ENCODE data around the gene FER.
"Not testable (repeated sequence)": the region's sequence is repeated elsewhere in the genome, so short reads cannot be mapped to it uniquely, and the experiment has no call there.

Gene FER

GRCh38 chr5:108957333-108957732, 209.6 kb downstream of the FER start:
- DNase-seq (ENCODE audit: low read depth): no peak

- no peak for DNase-seq (ENCODE audit: low read depth)
These were observed 219.2 kb downstream of the FER start for GRCh38 chr5:108966910-108967309.

DNA sequence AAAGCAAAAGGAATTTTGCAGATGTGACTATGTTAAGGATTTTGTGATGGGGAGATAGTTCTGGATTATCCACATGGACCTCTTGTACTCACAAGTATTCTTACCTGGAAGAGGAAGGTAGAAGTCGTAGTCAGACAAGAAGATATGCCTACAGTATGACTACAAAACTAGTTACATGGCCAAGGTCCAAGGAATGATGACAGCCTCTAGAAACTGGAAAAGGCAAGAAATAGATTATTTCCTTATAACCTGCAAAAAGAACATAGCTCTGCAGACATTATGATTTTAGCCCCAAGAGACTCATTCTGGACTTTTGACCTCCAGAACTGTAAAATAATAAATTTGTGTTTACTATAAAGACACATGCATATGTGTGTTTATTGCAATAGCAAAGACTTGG, 226.9 kb downstream of the FER start:
- no peak for DNase-seq (ENCODE audit: low read depth)

DNA sequence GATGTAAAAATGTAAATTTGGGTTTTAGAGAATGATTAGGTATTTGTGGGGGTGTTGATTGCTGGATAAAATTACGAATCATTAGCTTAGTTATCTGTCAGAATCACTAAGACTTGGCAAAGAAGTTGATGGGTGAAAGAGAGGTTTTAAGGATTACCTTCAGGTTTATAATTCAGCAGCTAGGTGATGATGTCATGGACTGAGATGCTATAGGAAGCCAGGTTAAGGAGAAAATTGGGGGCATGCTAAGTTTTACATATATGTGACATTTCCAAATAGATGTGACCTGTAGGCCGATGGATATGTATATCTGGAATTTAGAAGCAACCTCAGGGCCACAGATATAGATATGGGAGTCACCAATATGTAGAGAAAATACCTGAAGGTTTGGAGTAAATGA, 228.0 kb downstream of the FER start:
- DNase-seq (ENCODE audit: low read depth): no peak

DNA sequence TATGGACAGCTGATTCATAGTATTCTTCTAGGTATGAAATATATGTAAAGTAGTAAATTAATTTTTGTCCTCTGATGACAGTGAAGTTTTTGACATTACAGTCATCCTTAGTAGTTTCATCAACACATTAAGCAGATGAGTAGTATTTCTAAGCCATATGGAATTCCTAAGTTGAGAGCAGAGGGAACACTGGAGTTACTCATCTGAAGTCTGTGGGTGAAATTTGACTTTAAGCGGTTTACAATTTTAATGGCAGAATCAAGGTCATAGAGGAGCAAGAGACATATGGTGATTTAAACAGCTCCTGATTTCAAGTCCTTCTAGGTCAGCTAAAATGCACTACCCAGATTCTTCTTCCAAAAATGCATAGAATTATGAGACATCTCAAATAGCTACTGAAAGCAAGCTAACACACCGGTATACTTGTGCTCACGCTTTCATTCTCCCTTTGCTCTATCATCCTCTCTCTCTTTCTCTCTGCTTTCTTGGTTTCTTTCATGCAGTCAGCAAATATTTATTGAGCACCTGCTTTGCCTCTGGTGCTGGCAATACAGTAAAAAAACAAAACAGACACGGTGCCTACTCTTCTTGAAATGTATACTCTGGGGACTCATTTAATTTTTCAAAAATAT, 235.9 kb downstream of the FER start:
- DNase-seq (ENCODE audit: low read depth): peak; percentile 11

DNA sequence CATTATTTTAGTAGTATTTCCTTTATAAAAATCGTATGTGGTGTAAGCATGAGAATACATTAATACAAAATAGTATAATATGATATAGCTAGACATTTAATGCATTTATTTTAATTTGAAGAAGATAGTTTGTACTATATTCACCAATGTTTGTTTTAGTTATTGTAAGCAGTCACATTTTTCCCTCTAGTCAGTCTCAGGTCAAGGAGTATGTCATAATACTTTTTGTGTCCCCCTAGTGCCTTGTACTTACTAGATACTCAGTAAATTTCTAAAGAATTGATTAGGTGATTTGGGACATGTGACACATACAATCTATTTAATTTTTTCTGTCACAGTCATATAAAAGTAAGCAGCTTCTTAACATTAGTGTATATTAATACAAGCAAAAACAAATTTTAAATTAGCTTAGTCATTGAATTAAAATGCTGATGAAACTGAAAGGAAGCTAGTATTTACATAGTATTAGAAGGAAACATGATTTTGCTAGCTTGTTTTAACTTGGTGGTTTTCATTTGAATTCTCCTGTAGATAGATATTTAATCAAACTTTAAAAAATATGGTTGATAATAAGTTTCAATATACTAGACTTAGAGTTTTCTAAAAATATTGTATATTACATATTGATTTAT, 242.2 kb downstream of the FER start:
- no peak for DNase-seq (ENCODE audit: low read depth)

DNA sequence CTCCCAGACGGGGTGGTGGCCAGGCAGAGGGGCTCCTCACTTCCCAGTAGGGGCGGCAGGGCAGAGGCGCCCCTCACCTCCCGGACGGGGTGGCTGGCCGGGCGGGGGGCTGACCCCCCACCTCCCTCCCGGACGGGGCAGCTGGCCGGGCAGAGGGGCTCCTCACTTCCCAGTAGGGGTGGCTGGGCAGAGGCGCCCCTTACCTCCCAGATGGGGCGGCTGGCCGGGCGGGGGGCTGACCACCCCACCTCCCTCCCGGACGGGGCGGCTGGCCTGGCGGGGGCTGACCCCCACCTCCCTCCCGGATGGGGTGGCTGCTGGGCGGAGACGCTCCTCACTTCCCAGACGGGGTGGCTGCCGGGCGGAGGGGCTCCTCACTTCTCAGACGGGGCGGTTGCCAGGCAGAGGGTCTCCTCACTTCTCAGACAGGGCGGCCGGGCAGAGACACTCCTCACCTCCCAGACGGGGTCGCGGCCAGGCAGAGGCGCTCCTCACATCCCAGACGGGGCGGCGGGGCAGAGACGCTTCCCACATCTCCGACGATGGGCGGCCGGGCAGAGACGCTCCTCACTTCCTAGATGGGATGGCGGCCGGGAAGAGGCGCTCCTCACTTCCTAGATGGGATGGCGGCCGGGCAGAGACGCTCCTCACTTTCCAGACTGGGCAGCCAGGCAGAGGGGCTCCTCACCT, 244.8 kb downstream of the FER start:
- DNase-seq (ENCODE audit: low read depth): not testable (repeated sequence)

DNA sequence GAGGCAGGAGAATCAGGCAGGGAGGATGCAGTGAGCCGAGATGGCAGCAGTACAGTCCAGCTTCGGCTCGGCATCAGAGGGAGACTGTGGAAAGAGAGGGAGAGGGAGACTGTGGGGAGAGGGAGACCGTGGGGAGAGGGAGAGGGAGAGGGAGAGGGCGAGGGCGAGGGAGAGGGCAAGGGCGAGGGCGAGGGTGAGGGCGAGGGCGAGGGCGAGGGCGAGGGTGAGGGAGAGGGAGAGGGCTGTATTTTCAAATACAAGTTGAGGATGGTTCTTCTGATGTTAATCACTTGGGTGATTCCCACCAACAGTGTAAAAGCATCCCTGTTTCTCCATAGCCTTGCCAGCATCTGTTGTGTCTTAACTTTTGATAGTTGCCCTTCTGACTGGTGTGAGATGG, 245.7 kb downstream of the FER start:
- DNase-seq (ENCODE audit: low read depth): not testable (repeated sequence)

- DNase-seq (ENCODE audit: low read depth): no peak
These were observed 250.0 kb downstream of the FER start for GRCh38 chr5:108997720-108998119.

DNA sequence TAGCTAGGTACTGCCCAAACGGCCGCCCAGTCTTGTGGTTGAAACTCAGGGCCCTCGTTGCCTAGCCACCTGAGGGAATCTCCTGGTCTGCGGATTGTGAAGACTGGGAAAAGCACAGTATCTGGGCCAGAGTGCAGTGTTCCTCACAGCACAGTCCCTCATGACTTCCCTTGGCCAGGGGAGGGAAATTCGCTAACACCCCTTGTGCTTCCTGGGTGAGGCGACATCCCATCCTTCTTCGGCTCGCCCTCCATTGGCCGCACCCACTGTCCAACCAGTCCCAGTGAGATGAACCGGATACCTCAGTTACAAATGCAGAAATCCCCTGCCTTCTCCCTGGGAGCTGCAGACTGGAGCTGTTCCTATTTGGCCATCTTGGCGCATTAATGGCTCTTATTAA, 250.5 kb downstream of the FER start:
- DNase-seq (ENCODE audit: low read depth): no peak

- no peak for DNase-seq (ENCODE audit: low read depth)
These were observed 256.2 kb downstream of the FER start for GRCh38 chr5:109003928-109004327.

GRCh38 chr5:109005297-109006009, 257.8 kb downstream of the FER start:
- no peak for DNase-seq (ENCODE audit: low read depth)

- no peak for DNase-seq (ENCODE audit: low read depth)
These were observed 258.4 kb downstream of the FER start for GRCh38 chr5:109006129-109006528.

DNA sequence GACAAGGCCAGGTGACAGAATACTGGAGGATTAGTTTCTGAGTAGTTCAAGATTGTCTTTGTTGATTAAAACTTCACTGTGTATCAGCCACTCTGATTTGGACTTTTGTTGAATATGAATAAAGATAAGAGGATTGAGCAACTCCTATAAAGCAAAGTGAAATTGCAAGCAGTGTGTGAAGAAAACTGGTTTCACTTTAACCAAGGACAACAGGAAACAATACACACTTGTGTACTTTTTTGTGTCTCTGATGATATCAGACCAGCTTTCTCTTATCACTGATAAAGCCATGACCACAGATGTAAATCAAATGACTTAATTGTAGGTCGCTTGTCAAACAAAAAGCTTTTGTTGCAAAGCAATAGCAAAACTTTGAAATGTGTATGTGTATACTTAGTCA, 268.6 kb downstream of the FER start:
- no peak for DNase-seq (ENCODE audit: low read depth)

DNA sequence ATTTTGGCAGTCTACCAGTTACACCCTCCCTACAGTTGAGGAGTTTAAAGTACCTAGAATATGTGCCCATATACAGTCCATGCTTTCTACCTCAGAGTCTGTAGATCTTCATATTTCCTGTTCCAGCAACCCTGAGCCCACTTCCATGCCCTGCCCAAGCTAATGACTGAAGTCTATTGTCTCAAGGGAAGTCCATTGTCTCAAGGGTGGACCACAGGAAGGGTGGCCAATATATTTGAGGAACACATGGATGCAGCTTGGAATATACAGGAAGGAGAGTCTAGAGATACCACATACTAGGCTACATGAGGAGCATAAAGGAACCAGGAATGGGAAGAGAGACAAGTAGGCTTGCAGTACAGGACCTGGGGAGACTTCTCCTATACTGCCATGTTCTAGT, 274.4 kb downstream of the FER start:
- DNase-seq (ENCODE audit: low read depth): no peak

DNA sequence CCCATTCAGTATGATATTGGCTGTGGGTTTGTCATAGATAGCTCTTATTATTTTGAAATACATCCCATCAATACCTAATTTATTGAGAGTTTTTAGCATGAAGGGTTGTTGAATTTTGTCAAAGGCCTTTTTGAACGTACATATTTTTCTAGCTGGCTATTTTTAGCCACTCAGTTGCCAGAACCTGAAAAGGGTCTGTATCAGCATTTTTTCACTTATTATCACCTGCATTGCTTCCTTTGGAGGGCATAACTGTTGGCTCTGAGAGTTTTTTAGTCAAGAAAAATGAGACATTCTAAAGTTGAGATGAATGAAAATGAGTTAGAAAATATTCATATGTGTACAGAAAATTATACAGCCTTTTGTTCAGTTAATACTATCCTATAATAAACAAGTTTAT, 278.0 kb downstream of the FER start:
- DNase-seq (ENCODE audit: low read depth): not testable (repeated sequence)

DNA sequence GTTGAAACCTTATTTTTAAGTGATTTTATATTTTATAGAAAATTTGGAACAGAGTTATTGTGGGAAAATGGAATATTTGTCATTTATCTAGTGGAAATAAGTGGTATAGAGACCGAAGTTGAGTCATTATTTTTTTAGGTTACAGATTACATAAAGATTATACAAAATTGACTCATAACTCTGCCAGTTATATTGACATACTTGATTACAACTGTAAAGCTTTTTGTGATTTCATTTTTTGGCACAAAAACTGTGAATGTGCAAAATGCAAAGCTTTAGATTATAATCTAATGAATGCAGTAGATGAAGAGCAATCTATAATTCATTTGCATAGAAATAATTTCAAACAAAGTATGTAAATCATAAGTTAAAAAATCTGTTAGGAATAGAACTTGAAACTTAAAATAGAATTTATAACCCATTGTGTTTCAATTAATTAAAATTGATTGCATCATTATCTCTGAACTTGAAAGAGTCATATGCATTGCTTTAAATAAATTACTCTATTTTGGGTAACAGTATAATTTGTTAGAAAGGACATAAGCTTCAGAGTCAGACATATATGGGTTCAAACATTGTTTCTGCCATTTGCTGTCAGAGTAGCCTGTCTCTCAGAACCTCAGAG, 280.4 kb downstream of the FER start:
- no peak for DNase-seq (ENCODE audit: low read depth)

GRCh38 chr5:109028608-109029299, 281.1 kb downstream of the FER start:
- DNase-seq (ENCODE audit: low read depth): no peak

DNA sequence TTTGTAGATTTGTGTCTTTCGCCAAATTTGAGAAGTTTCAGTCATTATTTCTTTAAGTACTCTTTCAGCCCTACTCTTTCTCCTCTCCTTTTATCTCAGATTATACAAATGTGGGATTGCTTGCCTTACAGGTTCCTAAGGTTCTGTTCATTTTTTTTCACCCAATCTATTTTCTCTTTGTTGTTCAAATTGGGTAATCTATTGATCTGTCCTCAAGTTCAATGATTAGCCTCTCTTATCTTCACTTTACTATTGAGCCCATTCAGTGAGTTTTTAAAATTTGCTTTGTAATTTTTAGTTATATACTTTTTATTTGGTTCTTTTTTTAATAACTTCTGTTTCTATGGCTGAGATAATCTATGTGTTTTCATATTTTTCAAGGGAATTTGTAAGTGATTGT, 282.1 kb downstream of the FER start:
- no peak for DNase-seq (ENCODE audit: low read depth)

DNA sequence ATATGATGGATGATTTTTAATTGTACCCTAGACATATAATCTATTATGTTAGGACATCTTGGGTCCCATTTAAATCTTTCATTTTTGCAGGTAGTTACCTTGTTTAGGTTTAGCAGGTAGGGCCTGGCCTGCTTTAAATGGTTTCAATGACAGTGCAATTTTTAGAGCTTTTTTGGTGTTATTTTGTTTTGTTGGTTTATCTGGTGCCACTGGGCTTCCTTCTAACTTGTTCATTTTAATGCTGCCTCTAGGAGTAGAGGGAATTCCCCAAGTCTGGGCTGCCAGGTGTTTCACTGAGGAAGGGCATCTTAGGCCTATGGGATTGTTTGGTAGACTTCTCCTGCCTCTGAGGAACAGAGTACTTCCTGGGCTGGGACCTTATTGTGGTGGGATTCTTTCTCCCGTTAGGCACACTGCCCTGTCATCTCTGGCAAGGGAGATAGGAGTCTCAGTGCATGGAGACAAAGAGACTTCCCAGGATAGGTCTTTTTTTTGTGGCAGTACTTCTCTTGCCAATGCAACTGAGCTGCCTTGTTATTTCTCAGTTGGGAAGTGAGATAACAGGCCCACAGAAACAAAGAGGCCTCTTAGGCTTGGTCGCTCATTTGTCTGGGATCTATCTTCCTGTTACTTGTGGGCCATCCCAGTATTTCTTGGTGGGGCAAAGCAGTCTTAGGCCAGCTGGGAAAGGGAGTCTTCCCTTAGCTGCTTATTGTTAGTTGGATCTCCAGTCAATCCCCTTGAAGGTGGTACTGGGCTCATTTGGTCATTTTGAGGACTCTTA, 282.9 kb downstream of the FER start:
- no peak for DNase-seq (ENCODE audit: low read depth)

- DNase-seq (ENCODE audit: low read depth): no peak
These were observed 286.6 kb downstream of the FER start for GRCh38 chr5:109034306-109034705.

All from GM04503 (cell line).